ENCODE data around the gene TIMELESS.
A peak's percentile ranks its signal among the peaks of the same experiment; 100 is the strongest.
"Not testable (repeated sequence)": the region's sequence is repeated elsewhere in the genome, so short reads cannot be mapped to it uniquely, and the experiment has no call there.

Gene TIMELESS, protein sequence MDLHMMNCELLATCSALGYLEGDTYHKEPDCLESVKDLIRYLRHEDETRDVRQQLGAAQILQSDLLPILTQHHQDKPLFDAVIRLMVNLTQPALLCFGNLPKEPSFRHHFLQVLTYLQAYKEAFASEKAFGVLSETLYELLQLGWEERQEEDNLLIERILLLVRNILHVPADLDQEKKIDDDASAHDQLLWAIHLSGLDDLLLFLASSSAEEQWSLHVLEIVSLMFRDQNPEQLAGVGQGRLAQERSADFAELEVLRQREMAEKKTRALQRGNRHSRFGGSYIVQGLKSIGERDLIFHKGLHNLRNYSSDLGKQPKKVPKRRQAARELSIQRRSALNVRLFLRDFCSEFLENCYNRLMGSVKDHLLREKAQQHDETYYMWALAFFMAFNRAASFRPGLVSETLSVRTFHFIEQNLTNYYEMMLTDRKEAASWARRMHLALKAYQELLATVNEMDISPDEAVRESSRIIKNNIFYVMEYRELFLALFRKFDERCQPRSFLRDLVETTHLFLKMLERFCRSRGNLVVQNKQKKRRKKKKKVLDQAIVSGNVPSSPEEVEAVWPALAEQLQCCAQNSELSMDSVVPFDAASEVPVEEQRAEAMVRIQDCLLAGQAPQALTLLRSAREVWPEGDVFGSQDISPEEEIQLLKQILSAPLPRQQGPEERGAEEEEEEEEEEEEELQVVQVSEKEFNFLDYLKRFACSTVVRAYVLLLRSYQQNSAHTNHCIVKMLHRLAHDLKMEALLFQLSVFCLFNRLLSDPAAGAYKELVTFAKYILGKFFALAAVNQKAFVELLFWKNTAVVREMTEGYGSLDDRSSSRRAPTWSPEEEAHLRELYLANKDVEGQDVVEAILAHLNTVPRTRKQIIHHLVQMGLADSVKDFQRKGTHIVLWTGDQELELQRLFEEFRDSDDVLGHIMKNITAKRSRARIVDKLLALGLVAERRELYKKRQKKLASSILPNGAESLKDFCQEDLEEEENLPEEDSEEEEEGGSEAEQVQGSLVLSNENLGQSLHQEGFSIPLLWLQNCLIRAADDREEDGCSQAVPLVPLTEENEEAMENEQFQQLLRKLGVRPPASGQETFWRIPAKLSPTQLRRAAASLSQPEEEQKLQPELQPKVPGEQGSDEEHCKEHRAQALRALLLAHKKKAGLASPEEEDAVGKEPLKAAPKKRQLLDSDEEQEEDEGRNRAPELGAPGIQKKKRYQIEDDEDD

DNA sequence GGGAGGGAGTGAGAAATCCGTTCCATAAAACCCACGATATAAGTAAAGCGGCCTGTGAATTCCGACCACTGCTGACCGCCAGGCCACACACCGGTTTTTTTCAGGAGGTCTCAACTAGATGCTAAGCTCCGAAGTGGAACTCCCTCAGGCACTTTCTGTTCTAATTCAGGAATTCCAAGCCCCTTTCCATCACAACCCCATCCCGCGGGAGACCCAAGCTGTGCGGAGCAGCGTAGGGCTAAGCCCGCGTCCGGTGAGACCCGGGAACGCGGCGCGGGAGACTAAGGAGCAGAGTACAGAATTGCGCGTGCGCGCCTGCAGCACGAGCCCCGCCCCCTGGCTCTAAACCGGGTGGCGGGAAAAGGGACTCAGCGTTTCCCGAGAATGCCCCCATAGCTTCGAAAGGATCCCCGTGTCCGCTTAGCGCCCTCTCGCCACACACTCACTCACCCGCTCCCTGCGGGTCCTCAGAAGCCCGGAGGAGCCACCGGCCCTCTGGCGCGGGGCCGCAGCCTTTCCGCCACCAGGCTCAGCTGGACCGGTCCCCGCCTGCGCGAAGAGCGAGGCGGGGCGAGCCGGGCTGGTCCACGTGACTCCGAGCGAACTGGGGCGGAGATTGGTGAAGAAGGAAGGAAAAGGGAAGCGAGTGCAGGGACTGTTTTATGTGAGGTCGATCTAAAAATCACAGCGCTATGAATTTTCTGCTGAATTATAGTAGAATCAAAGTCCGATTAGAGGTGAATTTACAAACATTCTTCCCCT is at the start of gene TIMELESS:
TIMELESS (minus strand) TSS at position 567 of the 762 bp plus-strand sequence. CDS start 15,256 bp downstream, outside the sequence.
- H3K4me3 ChIP-seq (ENCODE audit: low read depth, low read length), result peak within 1 kb of the TSS; percentile 99
- DNase-seq (ENCODE audit: low read depth), result peak; percentile 93
- TF ChIP-seq, protein P1, sequence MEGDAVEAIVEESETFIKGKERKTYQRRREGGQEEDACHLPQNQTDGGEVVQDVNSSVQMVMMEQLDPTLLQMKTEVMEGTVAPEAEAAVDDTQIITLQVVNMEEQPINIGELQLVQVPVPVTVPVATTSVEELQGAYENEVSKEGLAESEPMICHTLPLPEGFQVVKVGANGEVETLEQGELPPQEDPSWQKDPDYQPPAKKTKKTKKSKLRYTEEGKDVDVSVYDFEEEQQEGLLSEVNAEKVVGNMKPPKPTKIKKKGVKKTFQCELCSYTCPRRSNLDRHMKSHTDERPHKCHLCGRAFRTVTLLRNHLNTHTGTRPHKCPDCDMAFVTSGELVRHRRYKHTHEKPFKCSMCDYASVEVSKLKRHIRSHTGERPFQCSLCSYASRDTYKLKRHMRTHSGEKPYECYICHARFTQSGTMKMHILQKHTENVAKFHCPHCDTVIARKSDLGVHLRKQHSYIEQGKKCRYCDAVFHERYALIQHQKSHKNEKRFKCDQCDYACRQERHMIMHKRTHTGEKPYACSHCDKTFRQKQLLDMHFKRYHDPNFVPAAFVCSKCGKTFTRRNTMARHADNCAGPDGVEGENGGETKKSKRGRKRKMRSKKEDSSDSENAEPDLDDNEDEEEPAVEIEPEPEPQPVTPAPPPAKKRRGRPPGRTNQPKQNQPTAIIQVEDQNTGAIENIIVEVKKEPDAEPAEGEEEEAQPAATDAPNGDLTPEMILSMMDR (IDR thresholded peaks at IDR 0.05; ENCODE audit: insufficient read depth, low read depth, low read length, missing control alignments), result no peak

DNA sequence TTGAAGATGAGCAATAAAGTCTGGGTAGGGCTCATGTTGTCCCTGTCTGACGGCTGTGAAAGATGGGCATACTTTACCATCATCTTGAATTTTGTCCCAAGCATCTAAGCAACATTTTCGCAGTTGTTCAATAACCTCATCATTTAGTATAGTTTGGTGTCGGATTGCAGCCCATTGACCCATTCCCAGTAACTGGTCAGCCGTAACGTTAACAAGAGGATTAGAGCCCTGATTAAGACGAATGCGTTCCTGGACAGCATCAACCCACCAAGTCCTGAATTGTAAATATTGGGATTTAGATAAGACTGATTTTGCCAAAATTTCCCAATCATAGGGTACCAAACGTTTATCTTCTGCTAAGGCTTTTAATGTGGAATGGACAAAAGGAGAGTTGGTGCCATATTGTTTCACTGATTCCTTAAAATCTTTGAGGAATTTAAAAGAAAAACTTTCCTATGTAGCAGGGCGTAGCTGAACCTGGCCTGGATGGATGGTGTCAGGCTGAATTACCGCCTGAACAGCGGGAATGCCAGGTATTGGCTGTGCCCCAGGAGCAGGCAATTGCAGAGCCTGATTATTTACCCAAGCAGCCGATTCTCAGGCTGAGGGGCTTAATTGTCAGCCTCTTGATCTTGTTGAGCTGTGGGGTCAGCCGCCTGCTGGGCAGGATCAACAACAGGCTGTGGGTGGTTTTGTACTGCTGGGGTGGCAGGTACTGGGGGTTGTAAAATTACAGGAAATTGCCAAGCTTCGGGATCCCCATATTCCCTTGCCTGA is 49.1 kb upstream of the TIMELESS start:
- not testable (repeated sequence) for H3K4me3 ChIP-seq (ENCODE audit: low read depth, low read length); DNase-seq (ENCODE audit: low read depth)

DNA sequence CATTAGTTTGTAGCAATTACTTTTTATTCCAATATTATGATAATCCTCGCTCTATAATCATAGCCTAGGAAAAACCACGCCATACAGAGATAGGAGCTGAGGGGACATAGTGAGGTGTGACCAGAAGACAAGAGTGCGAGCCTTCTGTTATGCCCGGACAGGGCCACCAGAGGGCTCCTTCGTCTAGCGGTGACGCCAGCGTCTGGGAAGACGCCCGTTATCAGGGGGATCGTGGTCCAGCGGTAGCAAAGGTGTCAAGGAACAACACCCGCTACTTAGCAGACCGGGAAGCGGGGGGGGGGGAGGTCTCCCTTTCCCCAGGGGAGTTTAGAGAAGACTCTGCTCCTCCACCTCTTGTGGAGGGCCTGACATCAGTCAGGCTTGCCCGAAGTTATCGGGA is 47.5 kb upstream of the TIMELESS start:
- DNase-seq (ENCODE audit: low read depth); H3K4me3 ChIP-seq (ENCODE audit: low read depth, low read length): not testable (repeated sequence)
- TF ChIP-seq, protein P1 (IDR thresholded peaks at IDR 0.05; ENCODE audit: insufficient read depth, low read depth, low read length, missing control alignments), result peak; percentile 45

DNA sequence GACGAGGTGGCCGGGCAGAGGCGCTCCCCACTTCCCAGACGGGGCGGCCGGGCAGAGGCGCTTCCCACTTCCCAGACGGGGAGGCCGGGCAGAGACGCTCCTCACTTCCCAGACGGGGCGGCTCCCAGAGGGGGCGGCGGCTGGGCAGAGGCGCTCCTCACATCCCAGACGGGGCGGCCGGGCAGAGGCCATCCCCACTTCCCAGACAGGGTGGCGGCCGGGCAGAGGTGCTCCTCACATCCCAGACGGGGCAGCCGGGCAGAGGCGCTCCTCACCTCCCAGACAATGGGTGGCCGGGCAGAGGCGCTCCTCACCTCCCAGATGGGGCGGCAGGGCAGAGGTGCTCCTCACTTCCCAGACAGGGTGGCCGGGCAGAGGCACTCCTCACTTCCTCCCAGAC is 45.3 kb upstream of the TIMELESS start:
- not testable (repeated sequence) for H3K4me3 ChIP-seq (ENCODE audit: low read depth, low read length); DNase-seq (ENCODE audit: low read depth)

DNA sequence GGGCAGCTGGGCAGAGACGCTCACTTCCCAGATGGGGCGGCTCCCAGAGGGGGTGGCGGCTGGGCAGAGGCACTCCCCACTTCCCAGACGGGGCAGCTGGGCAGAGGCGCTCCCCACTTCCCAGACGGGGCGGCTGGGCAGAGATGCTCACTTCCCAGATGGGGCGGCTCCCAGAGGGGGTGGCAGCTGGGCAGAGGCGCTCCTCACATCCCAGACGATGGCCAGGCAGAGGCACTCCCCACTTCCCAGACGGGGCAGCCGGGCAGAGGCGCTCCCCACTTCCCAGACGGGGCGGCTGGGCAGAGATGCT is 44.8 kb upstream of the TIMELESS start:
- not testable (repeated sequence) for DNase-seq (ENCODE audit: low read depth); H3K4me3 ChIP-seq (ENCODE audit: low read depth, low read length)

DNA sequence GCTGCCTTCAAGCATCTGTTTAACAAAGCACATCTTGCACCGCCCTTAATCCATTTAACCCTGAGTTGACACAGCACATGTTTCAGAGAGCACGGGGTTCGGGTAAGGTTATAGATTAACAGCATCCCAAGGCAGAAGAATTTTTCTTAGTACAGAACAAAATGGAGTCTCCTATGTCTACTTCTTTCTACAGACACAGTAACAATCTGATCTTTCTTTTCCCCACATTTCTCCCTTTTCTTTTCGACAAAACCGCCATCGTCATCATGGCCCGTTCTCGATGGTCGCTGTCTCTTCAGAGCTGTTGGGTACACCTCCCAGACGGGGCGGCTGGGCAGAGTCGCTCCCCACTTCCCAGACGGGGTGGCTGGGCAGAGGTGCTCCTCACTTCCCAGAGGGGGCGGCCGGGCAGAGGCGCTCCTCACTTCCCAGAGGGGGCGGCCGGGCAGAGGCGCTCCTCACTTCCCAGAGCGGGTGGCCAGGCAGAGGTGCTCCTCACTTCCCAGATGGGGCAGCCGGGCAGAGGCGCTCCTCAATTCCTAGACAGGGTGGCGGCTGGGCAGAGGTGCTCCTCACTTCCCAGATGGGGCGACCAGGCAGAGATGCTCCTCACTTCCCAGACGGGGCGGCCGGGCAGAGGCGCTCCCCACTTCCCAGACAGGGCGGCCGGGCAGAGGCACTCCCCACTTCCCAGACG is 44.3 kb upstream of the TIMELESS start:
- DNase-seq (ENCODE audit: low read depth); H3K4me3 ChIP-seq (ENCODE audit: low read depth, low read length): not testable (repeated sequence)

DNA sequence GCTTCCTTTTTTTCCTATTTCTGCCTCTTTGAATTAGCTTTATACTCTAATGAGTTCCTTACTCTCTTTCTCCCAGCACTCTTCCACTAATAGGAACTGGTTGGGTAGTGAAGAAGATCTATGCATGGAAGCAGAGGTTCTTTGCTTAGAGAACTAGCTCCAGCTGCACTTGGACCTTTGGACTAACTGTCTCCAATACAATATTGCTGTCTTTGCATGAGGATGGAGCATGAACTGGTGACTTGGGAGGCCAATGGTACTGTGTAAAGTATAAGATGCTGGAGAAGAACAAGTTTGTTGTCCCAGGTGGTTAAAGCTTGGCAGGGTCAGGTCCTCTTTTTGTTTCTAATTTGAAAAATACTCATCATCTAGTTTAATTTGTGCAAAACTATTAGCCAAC is 41.1 kb upstream of the TIMELESS start:
- no peak for DNase-seq (ENCODE audit: low read depth)
- H3K4me3 ChIP-seq (ENCODE audit: low read depth, low read length), result no peak overlapping the region
- TF ChIP-seq, protein P1 (IDR thresholded peaks at IDR 0.05; ENCODE audit: insufficient read depth, low read depth, low read length, missing control alignments), result no peak
